Gastroesophageal sphincter (tissue), 3 donors: ENCODE measurements around the gene NKAIN1.

Experiments used
- EP300 ChIP-seq: sonication (generic); formaldehyde crosslinking; IDR thresholded peaks from one replicate; pipeline ENCODE4 v1.6.1; 2017; ENCODE audit warnings: antibody characterized with exemption, mild to moderate bottlenecking
- POLR2A ChIP-seq, 2 donors: fragments of 450-650 bp; IDR thresholded peaks; one replicate each; pipeline ENCODE4 v1.6.1; 2017; ENCODE audit warnings: antibody characterized with exemption in 2 of 2, mild to moderate bottlenecking in 2 of 2, moderate library complexity in 1 of 2
- POLR2AphosphoS5 ChIP-seq: sonication (generic); formaldehyde crosslinking; IDR thresholded peaks from one replicate; pipeline ENCODE4 v1.6.1; 2017; ENCODE audit warnings: antibody characterized with exemption
- TF ChIP-seq, protein P1 (sequence below), 4 experiments: fragments of 200-600 bp in 2 of 4; fragments of 450-650 bp in 2 of 4; sonication (generic) in 1 of 4; IDR thresholded peaks; one replicate each; pipeline ENCODE4 v1.5.1; 2017 to 2019; ENCODE audit warnings: antibody characterized with exemption in 4 of 4, mild to moderate bottlenecking in 2 of 4, moderate library complexity in 2 of 4

DNA sequence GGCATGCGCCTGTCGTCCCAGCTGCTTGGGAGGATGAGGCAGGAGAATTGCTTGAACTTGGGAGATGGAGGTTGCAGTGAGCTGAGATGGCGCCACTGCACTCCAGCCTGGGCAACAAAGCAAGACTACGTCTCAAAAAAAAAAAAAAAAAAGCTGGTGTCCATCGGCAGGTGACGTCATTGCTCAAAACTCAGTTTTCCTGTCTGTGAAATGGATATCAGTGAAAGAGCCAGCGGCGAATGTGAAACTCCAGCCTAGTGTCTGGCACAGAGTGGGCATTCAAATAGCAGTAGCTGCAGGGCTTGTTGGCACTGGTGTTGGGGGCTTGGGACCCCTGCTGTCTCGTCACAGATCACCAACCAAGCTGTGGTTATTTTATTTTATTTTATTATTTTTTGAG, 75.8 kb downstream of the NKAIN1 start:
- TF ChIP-seq POLR2A (IDR thresholded peaks at IDR 0.05) (no peak), POLR2AphosphoS5 (no peak), EP300 (no peak)
- TF ChIP-seq, protein P1, sequence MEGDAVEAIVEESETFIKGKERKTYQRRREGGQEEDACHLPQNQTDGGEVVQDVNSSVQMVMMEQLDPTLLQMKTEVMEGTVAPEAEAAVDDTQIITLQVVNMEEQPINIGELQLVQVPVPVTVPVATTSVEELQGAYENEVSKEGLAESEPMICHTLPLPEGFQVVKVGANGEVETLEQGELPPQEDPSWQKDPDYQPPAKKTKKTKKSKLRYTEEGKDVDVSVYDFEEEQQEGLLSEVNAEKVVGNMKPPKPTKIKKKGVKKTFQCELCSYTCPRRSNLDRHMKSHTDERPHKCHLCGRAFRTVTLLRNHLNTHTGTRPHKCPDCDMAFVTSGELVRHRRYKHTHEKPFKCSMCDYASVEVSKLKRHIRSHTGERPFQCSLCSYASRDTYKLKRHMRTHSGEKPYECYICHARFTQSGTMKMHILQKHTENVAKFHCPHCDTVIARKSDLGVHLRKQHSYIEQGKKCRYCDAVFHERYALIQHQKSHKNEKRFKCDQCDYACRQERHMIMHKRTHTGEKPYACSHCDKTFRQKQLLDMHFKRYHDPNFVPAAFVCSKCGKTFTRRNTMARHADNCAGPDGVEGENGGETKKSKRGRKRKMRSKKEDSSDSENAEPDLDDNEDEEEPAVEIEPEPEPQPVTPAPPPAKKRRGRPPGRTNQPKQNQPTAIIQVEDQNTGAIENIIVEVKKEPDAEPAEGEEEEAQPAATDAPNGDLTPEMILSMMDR (IDR thresholded peaks at IDR 0.05), result no peak
